ENCODE data around the gene CYP3A4.

GRCh38 chr7:99772565-99772964 is 11.4 kb downstream of the CYP3A4 start:
- no peak for TF ChIP-seq CTCF (IDR thresholded peaks at IDR 0.05; ENCODE audit: low read depth, low read length, poor library complexity, severe bottlenecking)
- no peak for TF ChIP-seq EZH2phosphoT487 (IDR thresholded peaks at IDR 0.05; ENCODE audit: borderline replicate concordance, low read length)
